ENCODE results near the gene GFRA4.

GRCh38 chr20:3611901-3612300 lies 51.3 kb downstream of the GFRA4 start:
- TF ChIP-seq CTCF (conservative IDR thresholded peaks at IDR 0.05), result no peak
- TF ChIP-seq ZFX (IDR thresholded peaks at IDR 0.05), result no peak

Measured in C4-2B (cell line).